VCaP (cell line): ENCODE measurements around the gene NAAA.

Source experiments
- H3K27ac ChIP-seq: fragments of 450-650 bp; 2 replicates; pipeline ENCODE4 v1.5.1; 2017
- TF ChIP-seq, protein P1 (sequence below): fragments of 450-650 bp; conservative IDR thresholded peaks from 2 replicates; pipeline ENCODE4 v1.5.1; 2017; ENCODE audit warnings: mild to moderate bottlenecking, moderate library complexity

The NAAA gene

DNA sequence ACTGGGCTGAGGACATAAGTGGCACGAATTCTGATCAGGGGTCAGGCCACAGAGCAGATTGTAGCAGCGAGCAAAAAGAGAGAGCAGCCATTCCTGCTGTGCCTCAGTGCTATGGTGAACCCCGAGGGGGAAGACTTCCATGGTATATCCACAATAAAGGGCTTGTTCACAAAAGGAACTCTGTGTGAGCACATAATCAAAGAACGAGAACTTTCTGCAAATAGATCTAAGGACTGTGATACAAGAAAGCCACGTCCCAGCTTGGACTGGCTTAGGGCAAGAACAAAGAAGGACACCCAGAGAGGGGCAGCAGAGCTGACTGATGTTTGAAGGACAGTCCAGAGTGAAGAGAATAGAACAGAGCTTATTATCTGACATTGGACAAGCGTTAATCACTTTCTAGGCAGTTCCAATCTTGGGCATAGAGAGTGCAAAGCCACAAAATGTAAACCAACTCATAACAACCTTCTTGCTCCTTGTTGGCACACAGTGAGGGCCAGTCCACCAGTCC lies 62.5 kb downstream of the NAAA start:
- H3K27ac ChIP-seq, result no peak overlapping the region
- TF ChIP-seq, protein P1, sequence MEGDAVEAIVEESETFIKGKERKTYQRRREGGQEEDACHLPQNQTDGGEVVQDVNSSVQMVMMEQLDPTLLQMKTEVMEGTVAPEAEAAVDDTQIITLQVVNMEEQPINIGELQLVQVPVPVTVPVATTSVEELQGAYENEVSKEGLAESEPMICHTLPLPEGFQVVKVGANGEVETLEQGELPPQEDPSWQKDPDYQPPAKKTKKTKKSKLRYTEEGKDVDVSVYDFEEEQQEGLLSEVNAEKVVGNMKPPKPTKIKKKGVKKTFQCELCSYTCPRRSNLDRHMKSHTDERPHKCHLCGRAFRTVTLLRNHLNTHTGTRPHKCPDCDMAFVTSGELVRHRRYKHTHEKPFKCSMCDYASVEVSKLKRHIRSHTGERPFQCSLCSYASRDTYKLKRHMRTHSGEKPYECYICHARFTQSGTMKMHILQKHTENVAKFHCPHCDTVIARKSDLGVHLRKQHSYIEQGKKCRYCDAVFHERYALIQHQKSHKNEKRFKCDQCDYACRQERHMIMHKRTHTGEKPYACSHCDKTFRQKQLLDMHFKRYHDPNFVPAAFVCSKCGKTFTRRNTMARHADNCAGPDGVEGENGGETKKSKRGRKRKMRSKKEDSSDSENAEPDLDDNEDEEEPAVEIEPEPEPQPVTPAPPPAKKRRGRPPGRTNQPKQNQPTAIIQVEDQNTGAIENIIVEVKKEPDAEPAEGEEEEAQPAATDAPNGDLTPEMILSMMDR, result no peak

DNA sequence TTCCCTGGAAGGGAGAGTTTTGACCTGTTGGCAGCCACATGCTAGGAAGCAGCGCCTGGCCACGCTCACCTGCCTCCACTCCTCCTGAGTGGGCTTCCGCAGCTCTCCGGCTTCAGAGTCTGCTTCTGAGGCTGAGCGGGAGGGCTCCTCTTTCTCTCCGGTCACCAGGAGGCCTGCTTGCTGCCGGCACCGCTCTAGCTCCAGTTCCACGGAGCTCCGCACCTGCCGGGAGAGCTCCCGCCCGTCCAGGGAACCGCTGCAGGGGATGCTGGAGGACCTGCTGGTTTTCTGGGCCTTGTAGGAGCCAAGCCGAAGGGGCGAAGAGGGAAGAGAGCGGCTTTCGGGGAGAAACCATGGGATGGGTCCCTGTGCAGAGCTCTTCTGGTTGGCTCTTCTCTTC lies 64.6 kb downstream of the NAAA start:
- TF ChIP-seq, protein P1, result no peak
- H3K27ac ChIP-seq, result no peak overlapping the region

GRCh38 chr4:75869100-75869499 lies 71.7 kb downstream of the NAAA start:
- TF ChIP-seq, protein P1, result no peak

DNA sequence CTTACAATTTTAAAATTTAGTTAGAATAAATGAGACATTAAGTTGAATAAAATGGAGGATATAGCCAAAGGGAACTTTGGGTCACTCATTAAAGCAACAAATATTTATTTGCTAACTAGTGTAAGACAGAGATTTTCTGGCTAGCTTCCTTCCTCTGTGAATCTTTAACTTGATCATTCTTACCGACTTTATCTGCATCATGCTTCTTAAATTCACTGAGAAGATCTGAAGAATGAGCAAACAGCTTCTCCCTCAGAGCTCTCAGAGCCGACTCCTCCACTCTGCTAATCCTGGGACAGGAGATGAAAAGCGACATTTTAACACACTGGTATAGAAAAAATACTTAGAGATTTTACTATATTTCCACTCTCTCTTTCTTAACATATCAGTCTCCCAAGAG lies 73.7 kb downstream of the NAAA start:
- peak overlapping the region; percentile 57 for H3K27ac ChIP-seq
- TF ChIP-seq, protein P1, result no peak

More at GRCh38 chr4:75869100-75869499, 71.7 kb downstream of the NAAA start:
- H3K27ac ChIP-seq, result no peak overlapping the region
